ENCODE data around the gene LRSAM1.

GRCh38 chr9:127537792-127538191, 86.5 kb downstream of the LRSAM1 start:
- TF ChIP-seq CTCF (IDR thresholded peaks at IDR 0.05; ENCODE audit: low read depth, low read length): no peak
- no peak for TF ChIP-seq POLR2A (IDR thresholded peaks at IDR 0.05; ENCODE audit: extremely low read depth, insufficient read length)

Data from NB4 (cell line).